Measurements from ENCODE around the gene CCDC33. TPM values are rescaled to one million over a fixed set of nuclear protein-coding genes. Genes with fewer than 3 reads are reported as not detected.

CCDC33 gene
- total RNA-seq, 2 donors from 2014 or later: 0.10 to 0.21 TPM

DNA sequence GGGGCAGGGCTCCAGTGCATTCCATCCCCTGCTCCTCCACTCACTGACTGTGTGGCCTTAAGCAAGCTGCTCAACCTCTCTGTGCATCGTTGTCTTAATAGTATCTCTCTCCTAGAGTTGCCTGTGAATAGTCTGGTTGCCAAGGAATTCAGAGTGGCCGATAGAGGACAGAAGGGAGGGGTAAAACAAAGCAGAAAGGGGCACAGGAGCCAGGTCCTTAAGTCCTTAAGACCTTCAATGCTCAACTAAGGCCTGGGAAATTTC is 145.0 kb downstream of the CCDC33 start:
- no peaks in the 10 kb centered on the region for H3K9me3 ChIP-seq
- no peaks in the 10 kb centered on the region for H3K4me1 ChIP-seq
- intact Hi-C loops (cut with DNase I): no loop called here
- H3K9ac ChIP-seq (ENCODE audit: low read depth in 2 of 2, low read length in 2 of 2): no peak overlapping the region
- no peak overlapping the region for H3K27ac ChIP-seq
- no peak for DNase-seq
- H3K27me3 ChIP-seq: no peaks in the 10 kb centered on the region
- no peak overlapping the region for H3K4me3 ChIP-seq
- H3K36me3 ChIP-seq: no peaks in the 10 kb centered on the region
- TF ChIP-seq, protein P1, sequence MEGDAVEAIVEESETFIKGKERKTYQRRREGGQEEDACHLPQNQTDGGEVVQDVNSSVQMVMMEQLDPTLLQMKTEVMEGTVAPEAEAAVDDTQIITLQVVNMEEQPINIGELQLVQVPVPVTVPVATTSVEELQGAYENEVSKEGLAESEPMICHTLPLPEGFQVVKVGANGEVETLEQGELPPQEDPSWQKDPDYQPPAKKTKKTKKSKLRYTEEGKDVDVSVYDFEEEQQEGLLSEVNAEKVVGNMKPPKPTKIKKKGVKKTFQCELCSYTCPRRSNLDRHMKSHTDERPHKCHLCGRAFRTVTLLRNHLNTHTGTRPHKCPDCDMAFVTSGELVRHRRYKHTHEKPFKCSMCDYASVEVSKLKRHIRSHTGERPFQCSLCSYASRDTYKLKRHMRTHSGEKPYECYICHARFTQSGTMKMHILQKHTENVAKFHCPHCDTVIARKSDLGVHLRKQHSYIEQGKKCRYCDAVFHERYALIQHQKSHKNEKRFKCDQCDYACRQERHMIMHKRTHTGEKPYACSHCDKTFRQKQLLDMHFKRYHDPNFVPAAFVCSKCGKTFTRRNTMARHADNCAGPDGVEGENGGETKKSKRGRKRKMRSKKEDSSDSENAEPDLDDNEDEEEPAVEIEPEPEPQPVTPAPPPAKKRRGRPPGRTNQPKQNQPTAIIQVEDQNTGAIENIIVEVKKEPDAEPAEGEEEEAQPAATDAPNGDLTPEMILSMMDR (IDR thresholded peaks at IDR 0.05): no peak

DNA sequence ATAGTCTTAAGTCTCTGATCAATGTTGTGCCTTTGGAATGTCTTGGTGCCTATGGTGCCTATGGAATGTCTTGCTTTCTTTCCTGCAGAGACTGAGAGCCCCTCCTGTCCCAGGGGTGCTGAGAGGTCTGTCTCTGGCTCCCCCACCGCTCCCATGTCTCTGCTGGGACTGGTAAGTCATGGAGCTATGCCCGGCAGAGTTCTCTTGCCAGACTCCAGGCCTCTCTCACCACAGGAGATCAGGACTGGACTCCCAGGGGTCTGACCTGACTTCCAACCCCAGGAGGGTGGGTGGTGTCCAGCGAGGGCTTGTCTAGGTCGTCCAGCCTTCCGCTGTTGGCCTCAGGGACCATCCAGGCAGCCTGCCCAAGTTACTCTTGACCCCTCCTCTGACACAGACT is 145.4 kb downstream of the CCDC33 start:
- Histone ChIP-seq H3K27ac (no peak overlapping the region), H3K9me3 (no peaks in the 10 kb centered on the region), H3K4me3 (no peak overlapping the region), H3K9ac (ENCODE audit: low read depth in 2 of 2, low read length in 2 of 2) (no peak overlapping the region), H3K4me1 (no peaks in the 10 kb centered on the region), H3K27me3 (no peaks in the 10 kb centered on the region), H3K36me3 (no peaks in the 10 kb centered on the region)
- intact Hi-C loops (cut with DNase I): no loop called here
- TF ChIP-seq, protein P1 (IDR thresholded peaks at IDR 0.05): no peak
- DNase-seq: no peak

DNA sequence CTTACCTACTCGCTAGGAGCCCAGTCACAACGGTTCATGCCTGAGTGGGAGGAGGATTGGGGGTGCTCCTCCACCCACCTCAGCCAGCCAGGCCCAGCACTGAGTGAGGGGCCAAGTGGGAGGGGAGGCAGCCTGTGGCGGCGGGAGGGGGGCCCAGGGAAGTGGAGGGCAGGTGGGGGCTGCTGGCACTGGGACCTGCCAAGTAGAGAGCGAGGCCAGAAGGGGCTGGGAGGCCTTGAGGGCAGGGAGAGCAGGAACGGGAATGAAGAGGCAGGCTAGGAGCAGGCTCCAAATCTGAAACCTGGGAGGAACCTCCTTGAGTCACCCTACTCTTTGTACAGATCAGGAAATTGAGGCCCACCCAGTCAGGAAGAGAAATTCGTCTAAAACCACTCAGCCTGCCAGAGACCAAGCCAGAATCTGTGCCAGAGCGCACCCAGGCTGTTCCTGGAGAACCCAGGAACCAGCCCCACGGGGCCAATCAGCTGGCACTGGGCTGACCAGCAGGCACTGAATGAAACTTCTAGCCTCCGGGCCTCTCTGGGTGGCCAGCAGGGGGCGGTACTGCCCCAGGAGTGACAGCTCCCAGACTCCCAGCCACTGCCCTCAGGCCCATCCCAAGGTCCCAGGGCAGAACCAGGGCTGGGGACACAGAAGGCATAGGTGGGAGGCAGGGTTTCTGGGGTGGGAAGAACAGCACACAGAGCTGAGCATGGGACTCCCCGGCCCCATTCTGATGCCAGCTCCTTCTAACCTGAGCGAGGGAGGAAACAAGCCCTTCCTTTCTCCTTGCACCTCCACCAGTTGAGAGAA is 146.1 kb downstream of the CCDC33 start:
- Histone ChIP-seq H3K27ac (no peak overlapping the region), H3K36me3 (no peaks in the 10 kb centered on the region), H3K4me3 (no peak overlapping the region), H3K9me3 (no peaks in the 10 kb centered on the region), H3K27me3 (no peaks in the 10 kb centered on the region), H3K9ac (ENCODE audit: low read depth in 2 of 2, low read length in 2 of 2) (no peak overlapping the region), H3K4me1 (no peaks in the 10 kb centered on the region)
- TF ChIP-seq, protein P1 (IDR thresholded peaks at IDR 0.05): peak; percentile 95
- DNase-seq: peak; percentile 86
- intact Hi-C loops (cut with DNase I): loop anchor here (2.0 kb wide), 1 partner anchor 59 kb away; no protein-coding TSS in a partner anchor

DNA sequence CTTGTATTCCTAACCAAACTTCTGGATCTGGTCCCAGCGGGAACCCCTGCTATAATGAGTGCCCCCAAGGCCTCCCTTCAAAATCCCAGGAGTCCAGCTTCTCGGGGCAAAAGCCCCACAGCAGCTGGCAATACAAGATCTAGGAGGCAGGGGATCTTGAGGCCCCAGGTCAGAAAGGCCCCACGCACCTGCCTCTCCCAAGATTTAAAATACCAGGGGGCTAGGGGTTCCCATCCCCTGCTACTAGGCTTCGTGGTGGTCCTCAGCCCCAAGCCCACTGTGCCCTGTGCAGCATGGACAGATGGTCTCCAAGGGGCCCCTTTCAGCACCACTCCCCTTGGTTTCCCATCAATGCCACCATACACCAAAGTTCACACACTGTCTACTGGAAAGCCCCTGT is 147.2 kb downstream of the CCDC33 start:
- no peak for DNase-seq
- intact Hi-C loops (cut with DNase I): loop anchor here (2.0 kb wide), 1 partner anchor 58 kb away; no protein-coding TSS in a partner anchor
- H3K9me3 ChIP-seq: no peaks in the 10 kb centered on the region
- no peaks in the 10 kb centered on the region for H3K4me1 ChIP-seq
- H3K27me3 ChIP-seq: no peaks in the 10 kb centered on the region
- no peak overlapping the region for H3K4me3 ChIP-seq
- H3K27ac ChIP-seq: no peak overlapping the region
- no peaks in the 10 kb centered on the region for H3K36me3 ChIP-seq
- TF ChIP-seq, protein P1 (IDR thresholded peaks at IDR 0.05): no peak
- peak overlapping the region in 1 of 2 donors; percentile 3 for H3K9ac ChIP-seq (ENCODE audit: low read depth in 2 of 2, low read length in 2 of 2)

DNA sequence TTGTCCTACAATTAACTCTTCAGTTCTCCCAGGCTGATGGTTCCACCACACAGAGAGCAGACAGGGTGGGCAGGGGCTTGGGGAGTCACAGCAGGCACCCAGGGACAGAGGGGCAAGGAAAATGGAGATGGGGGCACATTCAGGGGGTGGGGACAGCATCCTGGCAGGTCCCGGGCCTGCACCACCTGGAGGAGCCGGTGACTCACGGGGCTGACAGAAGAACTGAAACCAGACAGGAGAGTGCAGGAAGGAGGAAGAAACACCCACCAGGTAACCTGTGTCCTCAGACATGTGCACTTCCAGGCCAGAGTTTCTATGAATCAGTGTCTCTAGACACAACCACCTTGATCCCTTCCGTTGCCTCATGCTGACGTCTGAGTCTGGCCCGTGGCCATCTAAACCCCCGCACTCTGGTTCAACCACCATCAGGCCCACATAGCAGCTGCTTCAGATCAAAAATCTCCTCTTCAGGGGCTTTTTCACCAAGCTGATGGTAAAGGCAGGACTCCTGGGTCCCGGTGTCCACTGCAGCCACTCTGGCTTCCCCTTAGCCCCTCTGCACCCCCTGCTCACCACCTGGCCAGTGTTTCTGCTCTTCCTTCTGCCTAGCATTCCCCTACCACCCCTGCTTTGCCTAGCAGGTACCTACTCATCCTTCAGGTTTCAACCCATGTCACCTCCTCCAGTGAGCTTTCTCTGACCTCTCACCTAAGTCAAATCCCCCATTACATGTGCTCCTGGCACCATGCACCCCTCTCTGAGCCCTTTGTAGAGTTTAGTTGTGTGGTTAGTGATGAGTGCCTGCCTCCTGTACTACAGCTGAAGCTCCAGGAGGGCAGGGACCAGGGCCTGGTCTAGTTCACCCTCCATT is 147.8 kb downstream of the CCDC33 start:
- H3K9ac ChIP-seq (ENCODE audit: low read depth in 2 of 2, low read length in 2 of 2): peak overlapping the region in 1 of 2 donors; percentile 3
- H3K27me3 ChIP-seq: no peaks in the 10 kb centered on the region
- TF ChIP-seq, protein P1 (IDR thresholded peaks at IDR 0.05): no peak
- H3K4me3 ChIP-seq: no peak overlapping the region
- no peaks in the 10 kb centered on the region for H3K4me1 ChIP-seq
- H3K9me3 ChIP-seq: no peaks in the 10 kb centered on the region
- H3K27ac ChIP-seq: no peak overlapping the region
- H3K36me3 ChIP-seq: no peaks in the 10 kb centered on the region
- no peak for DNase-seq
- intact Hi-C loops (cut with DNase I): loop anchor here (2.0 kb wide), 1 partner anchor 57 kb away; no protein-coding TSS in a partner anchor

All from colonic mucosa (tissue), 4 donors.